ENCODE data around the gene PAPPA. TPM values are rescaled to one million over a fixed set of nuclear protein-coding genes. Genes with fewer than 3 reads are reported as not detected.
A peak's percentile ranks its signal among the peaks of the same experiment; 100 is the strongest.

The PAPPA gene
- polyA plus RNA-seq, 1 of the 3 experiments (the other 2 are of a cell fraction), result 44.5 TPM

GRCh38 chr9:116270546-116270945 lies 117.0 kb downstream of the PAPPA start:
- Histone ChIP-seq H4K20me1 (ENCODE audit: insufficient read depth) (no peaks in the 10 kb centered on the region), H3K4me3 (ENCODE audit: low read depth in 2 of 2, low read length in 1 of 2) (no peak overlapping the region), H3K9me2 (no peaks in the 10 kb centered on the region), H3K4me2 (no peak overlapping the region), H3K27ac (ENCODE audit: low read depth in 2 of 2, low read length in 1 of 2) (peak overlapping the region in 1 of 2 experiments; percentile 2; a peak in 1 of 4 replicates), H3K9ac (no peak overlapping the region), H2AFZ (ENCODE audit: low read depth) (no peak overlapping the region), H3K36me3 (replicated peaks in 1 of 2; ENCODE audit: control insufficient read depth in 1 of 2, insufficient read depth in 2 of 2, low read length in 1 of 2) (peaks cover 44 to 69% of the 10 kb centered on the region in 2 experiments), H3F3A (replicated peaks; ENCODE audit: insufficient read depth) (peaks cover 44% of the 10 kb centered on the region), H3K4me1 (ENCODE audit: control insufficient read depth in 1 of 2, insufficient read depth in 2 of 2, low read depth in 1 of 2, low read length in 1 of 2) (peaks cover 0 to 35% of the 10 kb centered on the region in 2 experiments; a peak in 1 of 4 replicates), H3K79me2 (ENCODE audit: insufficient read depth) (peaks cover 51% of the 10 kb centered on the region), H3K27me3 (ENCODE audit: insufficient read depth) (no peaks in the 10 kb centered on the region), H3K9me3 (no peaks in the 10 kb centered on the region)
- TF ChIP-seq GATA2 (CRISPR knock-in tag; IDR thresholded peaks at IDR 0.05) (no peak), NRF1 (IDR thresholded peaks at IDR 0.05; ENCODE audit: low read depth, low read length) (no peak), TCF12 (IDR thresholded peaks at IDR 0.05) (no peak), YY1 (IDR thresholded peaks at IDR 0.05; ENCODE audit: low read depth) (no peak), CTCF (IDR thresholded peaks at IDR 0.05) (no peak), ZBTB33 (IDR thresholded peaks at IDR 0.05; ENCODE audit: borderline replicate concordance, low read depth) (no peak), FOXJ3 (CRISPR knock-in tag; IDR thresholded peaks at IDR 0.05) (no peak), JUND (IDR thresholded peaks at IDR 0.05) (no peak), TAF1 (IDR thresholded peaks at IDR 0.05; ENCODE audit: borderline replicate concordance, low read depth, low read length) (no peak), RXRA (IDR thresholded peaks at IDR 0.05; ENCODE audit: borderline replicate concordance, low read depth) (no peak), SMC3 (IDR thresholded peaks at IDR 0.05; ENCODE audit: low read depth, low read length) (no peak), GABPA (IDR thresholded peaks at IDR 0.05; ENCODE audit: low read depth) (no peak), SIN3A (IDR thresholded peaks at IDR 0.05; ENCODE audit: borderline replicate concordance, low read depth, low read length) (no peak), FOSL2 (IDR thresholded peaks at IDR 0.05; ENCODE audit: borderline replicate concordance, low read depth) (no peak), RFX5 (IDR thresholded peaks at IDR 0.05; ENCODE audit: low read length) (no peak), FOXM1 (IDR thresholded peaks at IDR 0.05; ENCODE audit: low read depth) (no peak), NFIC (IDR thresholded peaks at IDR 0.05; ENCODE audit: borderline replicate concordance) (no peak), POLR2AphosphoS5 (IDR thresholded peaks at IDR 0.05; ENCODE audit: low read depth, low read length) (no peak), REST (IDR thresholded peaks at IDR 0.05; ENCODE audit: low read depth, low read length) (no peak)
- TF ChIP-seq, protein P1, sequence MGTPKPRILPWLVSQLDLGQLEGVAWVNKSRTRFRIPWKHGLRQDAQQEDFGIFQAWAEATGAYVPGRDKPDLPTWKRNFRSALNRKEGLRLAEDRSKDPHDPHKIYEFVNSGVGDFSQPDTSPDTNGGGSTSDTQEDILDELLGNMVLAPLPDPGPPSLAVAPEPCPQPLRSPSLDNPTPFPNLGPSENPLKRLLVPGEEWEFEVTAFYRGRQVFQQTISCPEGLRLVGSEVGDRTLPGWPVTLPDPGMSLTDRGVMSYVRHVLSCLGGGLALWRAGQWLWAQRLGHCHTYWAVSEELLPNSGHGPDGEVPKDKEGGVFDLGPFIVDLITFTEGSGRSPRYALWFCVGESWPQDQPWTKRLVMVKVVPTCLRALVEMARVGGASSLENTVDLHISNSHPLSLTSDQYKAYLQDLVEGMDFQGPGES (IDR thresholded peaks at IDR 0.05; ENCODE audit: low read depth, low read length), result no peak
- CTCF ChIA-PET, result interaction anchor here (0.6 kb wide), 2 partner anchors 31 to 230 kb away, joined by 3 read pairs; no protein-coding TSS in a partner anchor
- WGBS (ENCODE audit: low lambda C conversion rate), result 83% methylated on average over 3 of the region's 3 CpGs
- no peak for DNase-seq
- POLR2A ChIA-PET, result no interaction called here
